Activated CD4-positive, alpha-beta memory T cell treated with anti-CD3 and anti-CD28 coated beads, Interleukin-2, amount 10 ng/mL, durations not matched to agents 7 days and 5 days (primary cell): ENCODE data around the gene FN3KRP. TPM values are rescaled to one million over a fixed set of nuclear protein-coding genes. Genes with fewer than 3 reads are reported as not detected.

Experiments used
- CTCF ChIA-PET: fragments of 350-600 bp; sonication (Branson Sonifier 250); formaldehyde crosslinking; loops from one replicate; lab custom pipeline; 2021; ENCODE audit warnings: antibody characterized with exemption, inconsistent platforms; lab: Charles Lee
- POLR2A ChIA-PET: fragments of 350-600 bp; sonication (Branson Sonifier 250); formaldehyde crosslinking; loops from one replicate; lab custom pipeline; 2021; ENCODE audit warnings: antibody characterized with exemption; lab: Charles Lee
- DNase-seq: peaks from one replicate; pipeline ENCODE4 v3.0.0-alpha.2; 2020
- H3K27ac Mint-ChIP-seq: one replicate; pipeline ENCODE4 v1.8.0; 2021; ENCODE audit warnings: mild to moderate bottlenecking, mixed read lengths
- H3K27me3 Mint-ChIP-seq: one replicate; pipeline ENCODE4 v1.8.0; 2021; ENCODE audit warnings: mixed read lengths
- H3K36me3 Mint-ChIP-seq: one replicate; pipeline ENCODE4 v1.8.0; 2021; ENCODE audit warnings: low read depth, mixed read lengths
- H3K4me1 Mint-ChIP-seq: one replicate; pipeline ENCODE4 v1.8.0; 2021; ENCODE audit warnings: mixed read lengths
- H3K4me3 Mint-ChIP-seq: one replicate; pipeline ENCODE4 v1.8.0; 2021; ENCODE audit warnings: mild to moderate bottlenecking, mixed read lengths
- H3K9me3 Mint-ChIP-seq: one replicate; pipeline ENCODE4 v1.8.0; 2021; ENCODE audit warnings: mixed read lengths
- total RNA-seq, 2 experiments: library from RNA; stranded (reverse); gene quantifications; one replicate each; pipeline ENCODE4 v1.2.3, GENCODE V29; 2021

FN3KRP gene
- total RNA-seq, 2 experiments from 2014 or later, result 30.4 to 32.1 TPM

DNA sequence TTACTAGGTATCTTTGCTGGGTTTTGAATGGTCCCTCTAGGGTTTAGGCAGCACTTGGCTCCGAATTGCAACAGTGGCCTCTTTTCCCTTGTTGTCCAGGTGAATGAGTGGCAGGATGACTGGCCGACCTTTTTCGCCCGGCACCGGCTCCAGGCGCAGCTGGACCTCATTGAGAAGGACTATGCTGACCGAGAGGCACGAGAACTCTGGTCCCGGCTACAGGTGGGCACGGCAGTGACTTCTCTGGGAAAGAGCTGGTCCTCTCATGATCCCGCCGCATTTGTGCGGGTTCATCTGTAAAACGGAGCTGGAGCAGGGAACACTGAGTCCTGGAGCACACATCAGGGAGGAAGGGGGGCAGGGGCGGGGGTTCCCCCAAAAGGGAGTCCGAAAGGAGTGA is 32.2 kb downstream of the FN3KRP start:
- POLR2A ChIA-PET, result no interaction called here

DNA sequence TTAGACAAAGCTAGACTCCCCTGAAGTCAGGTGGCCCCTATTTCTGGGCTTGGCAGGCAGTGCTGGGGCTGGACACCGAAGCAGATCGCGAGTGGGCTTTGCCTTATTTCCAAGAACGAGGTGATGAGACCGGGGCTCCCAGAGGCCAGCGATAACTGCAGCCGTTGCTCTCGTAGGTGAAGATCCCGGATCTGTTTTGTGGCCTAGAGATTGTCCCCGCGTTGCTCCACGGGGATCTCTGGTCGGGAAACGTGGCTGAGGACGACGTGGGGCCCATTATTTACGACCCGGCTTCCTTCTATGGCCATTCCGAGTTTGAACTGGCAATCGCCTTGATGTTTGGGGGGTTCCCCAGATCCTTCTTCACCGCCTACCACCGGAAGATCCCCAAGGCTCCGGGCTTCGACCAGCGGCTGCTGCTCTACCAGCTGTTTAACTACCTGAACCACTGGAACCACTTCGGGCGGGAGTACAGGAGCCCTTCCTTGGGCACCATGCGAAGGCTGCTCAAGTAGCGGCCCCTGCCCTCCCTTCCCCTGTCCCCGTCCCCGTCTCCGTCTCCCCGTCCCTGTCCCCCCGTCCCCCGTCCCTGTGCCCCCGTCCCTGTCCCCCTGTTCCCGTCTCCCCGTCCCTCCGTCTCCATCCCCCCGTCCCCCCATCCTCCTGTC is 33.9 kb downstream of the FN3KRP start:
- Mint-ChIP-seq H3K27me3 (peaks cover 2% of the 10 kb centered on the region), H3K36me3 (peaks cover under 1% of the 10 kb centered on the region), H3K9me3 (no peaks in the 10 kb centered on the region), H3K4me3 (peak overlapping the region; percentile 33), H3K4me1 (peaks cover 25% of the 10 kb centered on the region), H3K27ac (no peak overlapping the region)
- POLR2A ChIA-PET, result no interaction called here
- CTCF ChIA-PET, result no interaction called here
- DNase-seq, result no peak

More for the DNA sequence above, 32.2 kb downstream of the FN3KRP start:
- H3K4me3 Mint-ChIP-seq, result no peak overlapping the region
- no peaks in the 10 kb centered on the region for H3K36me3 Mint-ChIP-seq
- H3K27me3 Mint-ChIP-seq, result peaks cover 2% of the 10 kb centered on the region
- H3K27ac Mint-ChIP-seq, result no peak overlapping the region
- no peak for DNase-seq
- CTCF ChIA-PET, result interaction anchor here (0.5 kb wide), 1 partner anchor 93 kb away, joined by 4 read pairs; no protein-coding TSS in a partner anchor
- H3K4me1 Mint-ChIP-seq, result peaks cover 12% of the 10 kb centered on the region
- no peaks in the 10 kb centered on the region for H3K9me3 Mint-ChIP-seq

DNA sequence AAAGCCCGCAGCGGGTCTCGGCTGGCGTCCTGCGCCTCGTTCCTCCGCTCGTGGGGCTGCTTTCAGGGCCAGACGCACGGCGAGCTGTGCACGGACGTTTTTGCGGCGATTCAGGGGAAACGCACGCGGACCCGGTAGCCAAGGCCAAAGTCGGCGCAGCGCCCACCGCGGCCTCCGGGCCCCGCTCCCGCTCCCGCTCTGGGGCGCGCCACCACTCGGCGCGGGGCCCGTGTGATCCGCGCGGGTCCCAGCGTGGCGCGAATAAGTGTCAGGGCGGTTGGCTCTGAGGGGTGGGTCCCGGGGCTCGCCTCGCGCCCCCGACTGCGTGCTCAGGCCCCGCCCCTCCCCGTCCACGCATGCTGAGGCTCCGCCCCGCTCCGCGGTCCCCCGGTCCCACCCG is 34.7 kb downstream of the FN3KRP start:
- Mint-ChIP-seq H3K9me3 (no peaks in the 10 kb centered on the region), H3K36me3 (peaks cover 3% of the 10 kb centered on the region), H3K27me3 (peaks cover 2% of the 10 kb centered on the region), H3K27ac (no peak overlapping the region), H3K4me1 (peaks cover 29% of the 10 kb centered on the region), H3K4me3 (peak overlapping the region; percentile 39)
- DNase-seq, result no peak
- POLR2A ChIA-PET, result no interaction called here
- CTCF ChIA-PET, result no interaction called here

DNA sequence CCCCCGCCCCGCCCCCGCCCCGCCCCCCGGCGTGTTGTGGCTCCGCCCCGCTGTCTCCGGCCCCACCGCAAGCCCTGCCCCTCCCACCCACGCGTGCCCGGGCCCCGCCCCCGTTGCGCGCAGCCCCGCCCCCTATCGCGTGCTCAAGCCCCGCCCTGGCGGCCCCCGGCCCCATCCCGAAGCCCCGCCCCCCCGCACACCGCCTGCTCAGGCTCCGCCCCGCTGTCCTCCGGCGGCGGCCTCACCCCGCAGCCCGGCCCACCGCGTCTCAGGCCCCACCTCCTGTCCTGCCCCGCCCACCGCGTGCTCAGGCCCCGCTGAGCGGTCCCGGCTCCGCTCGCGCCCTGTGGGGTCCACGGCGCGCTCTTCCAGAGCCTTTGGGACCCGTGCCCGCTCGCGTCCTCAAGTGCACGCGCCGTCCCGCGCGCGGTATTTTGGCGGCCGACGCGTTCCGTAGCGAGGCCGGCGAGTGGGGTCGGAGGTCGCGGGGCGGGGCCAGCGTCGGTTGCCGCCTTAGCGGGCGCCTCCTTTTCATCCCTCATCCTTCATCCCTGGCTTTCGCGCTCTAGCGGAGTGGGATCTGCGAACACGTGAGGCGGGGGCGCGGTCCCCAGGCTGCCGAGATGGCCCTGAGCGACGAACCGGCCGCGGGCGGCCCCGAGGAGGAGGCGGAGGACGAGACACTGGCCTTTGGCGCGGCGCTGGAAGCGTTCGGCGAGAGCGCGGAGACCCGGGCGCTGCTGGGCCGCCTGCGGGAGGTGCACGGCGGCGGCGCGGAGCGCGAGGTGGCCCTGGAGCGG is 35.3 kb downstream of the FN3KRP start, which contains the start of gene TBCD:
TSS of gene TBCD (plus strand) at position 495 of the 800 bp plus-strand sequence. CDS start at position 624, 129 bp downstream.
- Mint-ChIP-seq H3K36me3 (peaks cover 5% of the 10 kb centered on the region), H3K4me1 (peaks cover 29% of the 10 kb centered on the region), H3K27me3 (peaks cover 2% of the 10 kb centered on the region), H3K9me3 (no peaks in the 10 kb centered on the region), H3K27ac (peak within 1 kb of the TSS; percentile 63), H3K4me3 (peak within 1 kb of the TSS; percentile 81)
- CTCF ChIA-PET, result no interaction called here
- POLR2A ChIA-PET, result no interaction called here
- DNase-seq, result peak; percentile 91

DNA sequence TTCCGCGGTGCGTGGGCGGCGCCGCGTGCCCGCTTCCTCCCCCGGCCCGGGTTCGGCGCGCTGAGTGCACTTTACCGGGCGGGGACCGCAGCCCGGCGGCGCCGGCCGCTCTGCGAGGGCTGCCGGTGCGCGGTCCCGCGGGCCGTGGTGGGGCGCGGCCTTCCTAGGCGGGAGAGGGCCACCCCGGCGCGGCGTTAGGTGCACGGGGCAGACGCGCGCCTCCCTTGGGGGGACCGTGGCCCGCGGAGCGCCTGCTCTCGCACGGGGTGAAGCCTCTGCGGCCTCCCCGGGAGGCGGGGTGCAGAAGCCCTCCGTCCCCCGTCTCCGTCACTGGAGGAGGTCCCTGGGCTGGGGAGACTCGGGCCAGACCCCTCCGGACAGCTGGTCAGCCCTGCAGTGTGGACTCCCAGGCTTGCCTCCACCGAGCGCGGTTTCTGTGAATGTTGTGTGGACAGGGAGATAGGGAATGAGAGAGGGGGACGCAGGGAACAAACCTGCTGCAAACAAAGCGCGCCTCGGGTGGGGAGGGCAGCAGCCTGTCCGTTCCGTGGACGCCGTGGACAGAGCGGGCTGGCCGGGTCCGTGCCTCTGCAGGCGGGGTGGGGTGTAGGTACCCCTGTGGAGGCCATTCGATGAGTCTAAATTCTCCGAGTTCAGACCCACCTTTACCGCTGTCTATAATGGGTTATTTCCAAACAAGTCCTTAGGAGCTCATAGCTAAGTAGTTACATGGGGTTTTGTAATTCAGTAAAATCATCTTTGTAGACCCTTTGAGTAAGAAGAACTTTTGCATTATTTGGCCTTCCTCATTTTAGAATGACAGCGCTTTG is 36.1 kb downstream of the FN3KRP start:
- ChIA-PET POLR2A (interaction anchor here (1.0 kb wide), 1 partner anchor 233 kb away, joined by 3 read pairs; the partner anchor contains the start of gene FOXK2), CTCF (interaction anchor here (0.9 kb wide), 1 partner anchor 10 kb away, joined by 3 read pairs; no protein-coding TSS in a partner anchor)
- Mint-ChIP-seq H3K4me3 (peak overlapping the region; percentile 81), H3K36me3 (peaks cover 11% of the 10 kb centered on the region), H3K9me3 (no peaks in the 10 kb centered on the region), H3K27me3 (peaks cover 2% of the 10 kb centered on the region), H3K4me1 (peaks cover 29% of the 10 kb centered on the region), H3K27ac (peak overlapping the region; percentile 63)
- DNase-seq, result no peak

DNA sequence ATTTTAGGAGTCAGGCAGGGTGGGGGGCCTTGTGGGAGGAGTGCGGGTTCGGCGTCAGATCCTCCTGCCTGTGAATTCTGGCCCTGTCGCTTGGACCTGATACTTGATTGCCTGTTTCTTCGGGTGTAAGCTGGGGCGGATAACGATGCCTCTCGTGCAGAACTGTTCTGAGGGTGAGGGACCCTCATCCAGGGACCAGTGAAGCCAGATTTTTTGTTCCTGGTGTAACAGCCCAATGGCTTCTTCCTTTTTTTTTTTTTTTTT is 36.6 kb downstream of the FN3KRP start:
- H3K4me1 Mint-ChIP-seq, result peaks cover 29% of the 10 kb centered on the region
- H3K36me3 Mint-ChIP-seq, result peaks cover 11% of the 10 kb centered on the region
- peak overlapping the region; percentile 31 for H3K27ac Mint-ChIP-seq
- POLR2A ChIA-PET, result interaction anchor here (0.6 to 1.0 kb wide), 2 partner anchors 25 to 234 kb away, joined by 3 read pairs; partner anchors contain the start of gene FOXK2
- no peaks in the 10 kb centered on the region for H3K9me3 Mint-ChIP-seq
- no peak for DNase-seq
- CTCF ChIA-PET, result interaction anchor here (0.9 kb wide), 1 partner anchor 9 kb away, joined by 3 read pairs; no protein-coding TSS in a partner anchor
- H3K4me3 Mint-ChIP-seq, result peak overlapping the region; percentile 81
- peaks cover 2% of the 10 kb centered on the region for H3K27me3 Mint-ChIP-seq

DNA sequence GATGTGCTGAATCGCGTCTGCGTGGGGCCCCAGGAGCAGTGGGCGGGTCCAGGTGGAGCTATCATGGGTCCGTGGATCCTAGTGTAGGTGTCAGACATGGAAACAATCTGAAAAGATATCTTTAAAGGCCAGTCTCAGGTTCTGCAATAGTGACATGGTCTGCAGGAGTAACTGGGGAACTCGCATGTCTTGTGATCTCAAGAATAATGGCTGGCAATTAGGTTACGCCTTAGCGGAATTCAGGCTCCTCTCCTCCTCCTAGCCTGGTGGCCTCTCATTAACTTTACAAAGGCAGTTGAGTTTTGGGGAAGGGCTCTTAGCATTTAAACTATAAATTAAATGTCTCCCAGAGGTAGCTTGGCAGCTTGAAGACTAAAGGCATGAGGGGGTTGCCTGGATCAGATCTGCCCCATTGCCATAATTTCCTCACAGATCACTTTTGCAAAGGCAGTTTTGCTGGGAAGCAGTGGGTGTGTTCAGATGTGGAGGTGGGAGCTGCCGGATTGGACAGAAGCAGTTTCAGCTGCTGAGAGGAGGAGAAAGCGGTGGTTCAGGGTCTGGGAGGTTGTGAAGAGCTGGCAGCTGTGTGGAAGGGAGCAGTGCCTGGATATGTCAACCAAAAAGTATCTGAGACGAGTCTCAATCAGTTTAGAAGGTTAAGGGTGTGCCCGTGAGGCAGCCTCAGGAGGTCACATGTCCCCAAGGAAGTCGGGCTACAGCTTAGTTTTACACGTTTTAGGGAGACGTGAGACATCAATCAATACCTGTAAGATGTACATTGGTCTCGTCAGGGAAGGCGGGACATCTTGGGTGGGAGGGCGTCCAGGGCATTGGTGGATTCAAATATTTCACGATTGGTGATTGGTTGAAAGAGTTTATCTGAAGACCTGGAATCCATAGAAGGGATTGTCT is 38.0 kb downstream of the FN3KRP start:
- Mint-ChIP-seq H3K4me3 (peak overlapping the region; percentile 39), H3K4me1 (peaks cover 29% of the 10 kb centered on the region), H3K27ac (peak overlapping the region; percentile 23), H3K36me3 (peaks cover 11% of the 10 kb centered on the region), H3K27me3 (peaks cover 2% of the 10 kb centered on the region), H3K9me3 (no peaks in the 10 kb centered on the region)
- CTCF ChIA-PET, result no interaction called here
- peak; percentile 29 for DNase-seq
- POLR2A ChIA-PET, result interaction anchor here (1.8 kb wide), 1 partner anchor 38 kb away, joined by 9 read pairs; the partner anchor contains the start of gene FN3KRP

GRCh38 chr17:82756166-82756565 is 39.7 kb downstream of the FN3KRP start:
- Mint-ChIP-seq H3K4me3 (no peak overlapping the region), H3K36me3 (peaks cover 15% of the 10 kb centered on the region), H3K9me3 (no peaks in the 10 kb centered on the region), H3K27ac (no peak overlapping the region), H3K4me1 (peaks cover 29% of the 10 kb centered on the region), H3K27me3 (no peaks in the 10 kb centered on the region)
- ChIA-PET POLR2A (interaction anchor here (1.8 kb wide), 1 partner anchor 40 kb away, joined by 9 read pairs; the partner anchor contains the start of gene FN3KRP), CTCF (no interaction called here)
- DNase-seq, result no peak

DNA sequence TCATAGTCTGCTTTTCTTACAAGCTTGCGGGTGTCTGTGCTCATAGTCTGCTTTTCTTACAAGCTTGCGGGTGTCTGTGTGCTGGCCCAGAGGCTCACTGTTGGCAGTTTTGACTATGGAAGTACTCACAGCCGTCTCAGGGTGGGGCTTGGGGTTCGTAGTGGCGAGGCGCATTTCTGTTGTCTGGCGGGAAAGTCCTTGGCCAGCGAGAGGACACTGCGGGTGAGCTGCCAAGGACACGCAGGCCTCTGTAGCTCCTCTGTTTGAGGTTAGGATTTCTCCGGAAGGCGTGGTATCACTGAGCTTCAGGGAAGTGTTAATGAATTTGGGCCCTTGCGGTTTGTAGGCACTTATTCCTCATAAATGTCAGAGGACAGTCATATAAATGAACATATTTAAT is 48.9 kb downstream of the FN3KRP start:
- H3K27me3 Mint-ChIP-seq, result no peaks in the 10 kb centered on the region
- peaks cover 43% of the 10 kb centered on the region for H3K36me3 Mint-ChIP-seq
- POLR2A ChIA-PET, result no interaction called here
- CTCF ChIA-PET, result interaction anchor here (0.6 to 1.4 kb wide), 2 partner anchors 9 to 84 kb away, joined by 3 to 4 read pairs; no protein-coding TSS in a partner anchor
- H3K4me1 Mint-ChIP-seq, result peaks cover 8% of the 10 kb centered on the region
- no peaks in the 10 kb centered on the region for H3K9me3 Mint-ChIP-seq
- H3K27ac Mint-ChIP-seq, result no peak overlapping the region
- no peak overlapping the region for H3K4me3 Mint-ChIP-seq
- DNase-seq, result no peak

DNA sequence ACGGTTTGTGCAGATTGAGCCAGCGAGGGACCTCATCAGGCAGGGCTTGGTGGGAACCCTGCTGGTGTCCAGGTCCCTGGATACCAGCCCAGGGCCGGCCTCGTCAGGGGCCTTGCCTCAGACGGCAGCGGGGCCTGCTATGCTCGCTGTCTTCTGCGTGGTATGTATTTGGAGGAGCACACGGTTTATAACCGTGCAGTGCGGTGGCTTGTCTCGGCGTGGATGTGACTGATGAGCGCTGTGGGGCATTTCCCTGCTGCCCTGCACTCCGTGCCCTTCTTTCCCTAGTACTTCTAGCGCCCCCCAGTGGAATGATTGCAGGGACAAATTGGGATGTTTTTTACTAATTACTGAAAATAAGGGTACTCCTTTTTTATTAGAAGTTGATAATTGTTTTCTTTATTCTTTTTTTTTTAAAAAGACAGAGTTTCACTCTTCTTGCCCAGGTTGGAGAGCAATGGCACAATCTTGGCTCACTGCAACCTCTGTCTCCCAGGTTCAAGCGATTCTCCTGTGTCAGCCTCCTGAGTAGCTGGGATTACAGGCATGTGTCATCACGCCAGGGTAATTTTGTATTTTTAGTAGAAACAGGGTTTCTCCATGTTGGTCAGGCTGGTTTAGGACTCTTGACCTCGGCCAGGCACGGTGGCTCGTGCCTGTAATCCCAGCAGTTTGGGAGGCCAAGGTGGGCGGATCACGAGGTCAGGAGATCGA is 50.7 kb downstream of the FN3KRP start:
- H3K9me3 Mint-ChIP-seq, result no peaks in the 10 kb centered on the region
- no peaks in the 10 kb centered on the region for H3K27me3 Mint-ChIP-seq
- ChIA-PET CTCF (interaction anchor here (0.9 kb wide), 1 partner anchor 203 kb away, joined by 3 read pairs; no protein-coding TSS in a partner anchor), POLR2A (no interaction called here)
- H3K4me1 Mint-ChIP-seq, result peaks cover 9% of the 10 kb centered on the region
- peak; percentile 39 for DNase-seq
- H3K4me3 Mint-ChIP-seq, result no peak overlapping the region
- H3K36me3 Mint-ChIP-seq, result peaks cover 43% of the 10 kb centered on the region
- H3K27ac Mint-ChIP-seq, result no peak overlapping the region

DNA sequence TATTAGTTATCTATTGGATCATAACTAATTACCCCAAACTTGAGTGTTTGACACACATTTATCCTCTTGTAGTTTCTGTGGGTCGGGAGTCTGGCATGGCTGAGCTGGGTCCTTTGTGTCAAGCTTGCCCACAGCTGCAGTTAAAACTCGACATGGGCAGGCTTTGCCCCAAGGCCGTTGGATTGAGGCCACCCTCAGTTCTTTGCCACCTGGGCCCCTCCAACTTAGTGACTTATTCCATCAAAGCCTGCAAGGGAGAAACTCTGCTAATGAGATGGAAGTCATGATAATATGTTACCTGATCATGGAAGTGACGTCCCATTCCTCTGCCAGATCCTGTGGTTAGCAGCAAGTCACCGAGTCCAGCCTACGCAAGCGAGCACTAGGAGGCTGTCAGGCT is 52.5 kb downstream of the FN3KRP start:
- H3K4me3 Mint-ChIP-seq, result no peak overlapping the region
- ChIA-PET POLR2A (no interaction called here), CTCF (interaction anchor here (1.1 kb wide), 1 partner anchor 146 kb away, joined by 3 read pairs; no protein-coding TSS in a partner anchor)
- DNase-seq, result no peak
- H3K9me3 Mint-ChIP-seq, result no peaks in the 10 kb centered on the region
- no peak overlapping the region for H3K27ac Mint-ChIP-seq
- no peaks in the 10 kb centered on the region for H3K27me3 Mint-ChIP-seq
- peaks cover 10% of the 10 kb centered on the region for H3K4me1 Mint-ChIP-seq
- H3K36me3 Mint-ChIP-seq, result peaks cover 42% of the 10 kb centered on the region
